B cell (primary cell): ENCODE data around the gene ADGRA3. TPM values are rescaled to one million over a fixed set of nuclear protein-coding genes. Genes with fewer than 3 reads are reported as not detected.

Source experiments
- ATAC-seq: fragments of 200-7000 bp; cut with Tn5 transposase; one replicate; pipeline ENCODE4 v1.10.0; 2021; ENCODE audit warnings: low read depth, mild to moderate bottlenecking, moderate number of reproducible peaks, moderate library complexity
- CTCF ChIA-PET: fragments of 350-600 bp; sonication (Branson Sonifier 250); formaldehyde crosslinking; loops from one replicate; lab custom pipeline; 2021; ENCODE audit warnings: antibody characterized with exemption, inconsistent platforms; lab: Charles Lee
- POLR2A ChIA-PET: fragments of 350-600 bp; sonication (Branson Sonifier 250); formaldehyde crosslinking; loops from one replicate; lab custom pipeline; 2021; ENCODE audit warnings: antibody characterized with exemption; lab: Charles Lee
- DNase-seq: peaks from one replicate; pipeline ENCODE4 v3.0.0; 2013
- H2AFZ ChIP-seq: 2 replicates; pipeline ENCODE4 v1.6.1; 2012; ENCODE audit warnings: mild to moderate bottlenecking, low read depth, low read length; ENCODE audit not compliant: insufficient read depth, poor library complexity, severe bottlenecking
- H3K27ac ChIP-seq, 2 donors: 1 replicate in 1 of 2; 2 replicates in 1 of 2; pipeline ENCODE4 v1.5.1; 2012 to 2013; ENCODE audit warnings: low read length in 2 of 2, mild to moderate bottlenecking in 2 of 2, moderate library complexity in 1 of 2
- H3K27me3 ChIP-seq, 4 experiments: fragments of 200-600 bp in 1 of 4; sonication (generic) in 1 of 4; replicated peaks in 1 of 4; 1 replicate in 2 of 4; 2 replicates in 2 of 4; pipeline versions ENCODE4 v1.6.1 to v1.7.0; 2013 to 2016; ENCODE audit warnings: low read length in 3 of 4, mild to moderate bottlenecking in 2 of 4, mixed read lengths in 1 of 4, moderate library complexity in 1 of 4; ENCODE audit not compliant: insufficient read depth in 4 of 4, control insufficient read depth in 3 of 4; ENCODE audit errors: control extremely low read depth in 1 of 4
- H3K36me3 ChIP-seq, 2 experiments: replicated peaks in 1 of 2; 1 replicate in 1 of 2; 2 replicates in 1 of 2; pipeline versions ENCODE4 v1.6.1 to v1.7.1; 2013; ENCODE audit warnings: low read length in 1 of 2; ENCODE audit not compliant: insufficient read depth in 2 of 2, control insufficient read depth in 1 of 2; ENCODE audit errors: control extremely low read depth in 1 of 2, extremely low read depth in 1 of 2
- H3K4me1 ChIP-seq, 2 donors: fragments of 200-600 bp in 1 of 2; sonication (generic) in 1 of 2; 1 replicate in 1 of 2; 2 replicates in 1 of 2; pipeline versions ENCODE4 v1.5.1 to v1.6.1; 2013 to 2017; ENCODE audit warnings: low read length in 2 of 2; ENCODE audit not compliant: control insufficient read depth in 2 of 2, insufficient read depth in 2 of 2
- H3K4me2 ChIP-seq: replicated peaks from 2 replicates; pipeline ENCODE3; 2012; ENCODE audit warnings: mild to moderate bottlenecking, low read depth, low read length; ENCODE audit not compliant: poor library complexity, severe bottlenecking
- H3K4me3 ChIP-seq, 5 experiments: fragments of 200-600 bp in 1 of 5; sonication (generic) in 1 of 5; 1 replicate in 3 of 5; 2 replicates in 2 of 5; pipeline versions ENCODE4 v1.5.1 to v1.7.0; 2011 to 2016; ENCODE audit warnings: low read length in 4 of 5, mild to moderate bottlenecking in 4 of 5, low read depth in 2 of 5, control low read depth in 1 of 5, moderate library complexity in 1 of 5; ENCODE audit not compliant: insufficient read depth in 1 of 5; ENCODE audit errors: control extremely low read depth in 1 of 5, extremely low read depth in 1 of 5
- H3K79me2 ChIP-seq: fragments of 200-600 bp; sonication (generic); one replicate; pipeline ENCODE4 v1.6.0; 2016; ENCODE audit warnings: low read length; ENCODE audit not compliant: control insufficient read depth, insufficient read depth
- H3K9ac ChIP-seq: fragments of 200-600 bp; sonication (generic); 2 replicates; pipeline ENCODE4 v1.6.1; 2017; ENCODE audit warnings: mild to moderate bottlenecking, low read length, moderate library complexity
- H3K9me3 ChIP-seq, 3 donors: one replicate each; pipeline versions ENCODE4 v1.6.1 to v1.7.1; 2013; ENCODE audit warnings: low read length in 2 of 3; ENCODE audit not compliant: control insufficient read depth in 2 of 3, insufficient read depth in 1 of 3; ENCODE audit errors: control extremely low read depth in 1 of 3
- H4K20me1 ChIP-seq: 2 replicates; pipeline ENCODE4 v1.6.0; 2012; ENCODE audit warnings: mild to moderate bottlenecking, low read length; ENCODE audit not compliant: insufficient read depth, control insufficient read depth, poor library complexity, severe bottlenecking
- H3K27ac Mint-ChIP-seq: one replicate; pipeline ENCODE4 v1.8.0; 2021; ENCODE audit warnings: mixed read lengths
- H3K27me3 Mint-ChIP-seq: one replicate; pipeline ENCODE4 v1.8.0; 2021; ENCODE audit warnings: mixed read lengths
- H3K4me1 Mint-ChIP-seq: one replicate; pipeline ENCODE4 v1.8.0; 2021; ENCODE audit warnings: mixed read lengths
- H3K4me3 Mint-ChIP-seq: one replicate; pipeline ENCODE4 v1.8.0; 2021; ENCODE audit warnings: mixed read lengths
- H3K9me3 Mint-ChIP-seq: one replicate; pipeline ENCODE4 v1.8.0; 2022; ENCODE audit warnings: mixed read lengths; ENCODE audit not compliant: insufficient read depth
- CTCF ChIP-seq: fragments of 200-600 bp; IDR thresholded peaks from one replicate; pipeline ENCODE4 v1.8.0; 2022; ENCODE audit warnings: antibody characterized with exemption, mild to moderate bottlenecking
- EZH2 ChIP-seq: IDR thresholded peaks from 2 replicates; pipeline ENCODE4 v1.6.1; 2012; ENCODE audit warnings: borderline replicate concordance, low read depth, mild to moderate bottlenecking, moderate library complexity, low read length; ENCODE audit not compliant: insufficient read depth, poor library complexity, severe bottlenecking
- WGBS: methylation state at CpG from one replicate; pipeline ENCODE4 v1.1.5; 2013; ENCODE audit warnings: missing lambda C conversion rate; ENCODE audit not compliant: insufficient coverage; 5-methylcytosine and 5-hydroxymethylcytosine counted together
- intact Hi-C: fragments of 100-400 bp; cut with micrococcal nuclease; formaldehyde crosslinking; loops from one replicate; pipeline ENCODE4 v1.10.0; 2022
- polyA plus RNA-seq: library from polyadenylated mRNA; depleted of rRNA; stranded (reverse); fragments of >200 nt; gene quantifications from 2 replicates; pipeline ENCODE4 v1.2.3, GENCODE V29; 2012
- total RNA-seq, 2 donors: library from RNA; stranded (reverse); fragments of 120-200 nt in 1 of 2; gene quantifications; 1 replicate in 1 of 2; 2 replicates in 1 of 2; pipeline versions ENCODE4 v1.2.3 to v1.2.4, GENCODE V29; 2013 to 2022

The ADGRA3 gene
- total and polyA plus RNA-seq, 2 donors (not counting 1 experiment from before 2014, with no cell fraction given): 0.25 TPM; not detected in 1

- Histone ChIP-seq H3K79me2 (no peaks in the 10 kb centered on the region), H3K4me1 (no peaks in the 10 kb centered on the region), H3K27me3 (no peaks in the 10 kb centered on the region), H3K4me3 (no peak overlapping the region), H3K9me3 (no peaks in the 10 kb centered on the region), H2AFZ (no peak overlapping the region), H3K36me3 (no peaks in the 10 kb centered on the region), H4K20me1 (no peaks in the 10 kb centered on the region), H3K27ac (no peak overlapping the region), H3K4me2 (no peak overlapping the region), H3K9ac (no peak overlapping the region)
- no peak for DNase-seq
- ChIA-PET POLR2A (no interaction called here), CTCF (no interaction called here)
- H3K4me1 Mint-ChIP-seq: no peaks in the 10 kb centered on the region
- ATAC-seq: no peak
- no peaks in the 10 kb centered on the region for H3K27me3 Mint-ChIP-seq
- intact Hi-C loops: no loop called here
- no peak for TF ChIP-seq EZH2
- no peak for TF ChIP-seq CTCF
- 100% methylated on average over 4 of the region's 6 CpGs for WGBS
- H3K27ac Mint-ChIP-seq: no peak overlapping the region
- H3K9me3 Mint-ChIP-seq: no peaks in the 10 kb centered on the region
- no peak overlapping the region for H3K4me3 Mint-ChIP-seq
These were observed 23.9 kb downstream of the ADGRA3 start for GRCh38 chr4:22491939-22492338.

- H4K20me1 ChIP-seq: no peaks in the 10 kb centered on the region
- no peak overlapping the region for H2AFZ ChIP-seq
- no peak overlapping the region for H3K4me3 ChIP-seq
- H3K4me2 ChIP-seq: no peak overlapping the region
- H3K4me1 Mint-ChIP-seq: no peaks in the 10 kb centered on the region
- WGBS: 80% methylated on average over 3 of the region's 5 CpGs
- H3K27ac Mint-ChIP-seq: no peak overlapping the region
- CTCF ChIA-PET: no interaction called here
- DNase-seq (no peak), ATAC-seq (no peak)
- no peaks in the 10 kb centered on the region for H3K4me1 ChIP-seq
- no peaks in the 10 kb centered on the region for H3K79me2 ChIP-seq
- intact Hi-C loops: no loop called here
- no peaks in the 10 kb centered on the region for H3K9me3 Mint-ChIP-seq
- no peaks in the 10 kb centered on the region for H3K27me3 Mint-ChIP-seq
- no peak overlapping the region for H3K9ac ChIP-seq
- H3K4me3 Mint-ChIP-seq: no peak overlapping the region
- H3K36me3 ChIP-seq: no peaks in the 10 kb centered on the region
- POLR2A ChIA-PET: no interaction called here
- no peak overlapping the region for H3K27ac ChIP-seq
- H3K9me3 ChIP-seq: no peaks in the 10 kb centered on the region
- H3K27me3 ChIP-seq: no peaks in the 10 kb centered on the region
- TF ChIP-seq EZH2: no peak
These were observed 25.0 kb downstream of the ADGRA3 start for GRCh38 chr4:22490718-22491315.
